Measurements from ENCODE around the gene LYPLAL1. TPM values are rescaled to one million over a fixed set of nuclear protein-coding genes. Genes with fewer than 3 reads are reported as not detected.

Gene LYPLAL1
- total RNA-seq, 1 experiment from 2014 or later, result 40.0 TPM

DNA sequence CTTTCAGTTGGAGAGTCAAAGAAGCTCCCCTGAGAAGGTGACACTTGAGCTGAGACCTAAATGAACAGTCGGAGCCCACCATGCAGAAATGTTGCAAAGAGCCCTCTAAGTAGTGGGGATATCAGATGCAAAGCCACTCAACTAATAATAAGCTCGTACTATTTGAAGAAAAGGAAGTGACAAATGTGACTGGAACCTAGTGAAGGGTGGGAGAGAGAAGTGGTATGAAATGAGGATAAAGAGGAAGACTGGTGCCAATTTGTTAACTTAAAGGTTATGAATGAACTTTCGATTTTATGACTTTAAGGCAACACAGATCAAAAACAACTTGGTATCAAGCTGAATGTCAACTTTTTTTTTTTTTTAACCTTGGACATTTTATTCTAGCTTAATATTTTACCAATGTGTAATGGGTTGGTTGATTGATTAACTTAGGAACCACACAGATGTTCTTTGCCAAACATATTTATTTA lies 14.7 kb downstream of the LYPLAL1 start:
- Histone ChIP-seq H3K27me3 (ENCODE audit: insufficient read depth, low read length) (no peaks in the 10 kb centered on the region), H3K79me2 (ENCODE audit: insufficient read depth, low read length) (peaks cover 84% of the 10 kb centered on the region), H3K4me3 (replicated peaks in 1 of 2; ENCODE audit: low read depth in 1 of 2, low read length in 2 of 2) (no peak overlapping the region), H3K4me2 (ENCODE audit: low read length) (no peak overlapping the region), H3K9me3 (ENCODE audit: control insufficient read depth in 1 of 2, insufficient read depth in 1 of 2, low read depth in 1 of 2, low read length in 2 of 2) (no peaks in the 10 kb centered on the region), H3K4me1 (ENCODE audit: control insufficient read depth in 1 of 2, insufficient read depth in 2 of 2, low read length in 2 of 2) (no peaks in the 10 kb centered on the region), H3K9ac (ENCODE audit: low read length) (no peak overlapping the region), H3K36me3 (ENCODE audit: control insufficient read depth in 1 of 2, insufficient read depth in 2 of 2, low read length in 2 of 2) (no peaks in the 10 kb centered on the region), H3K27ac (ENCODE audit: low read depth, low read length) (no peak overlapping the region), H4K20me1 (ENCODE audit: insufficient read depth) (peaks cover 7% of the 10 kb centered on the region; the same call in 1 of the 2 replicates), H3K9me2 (ENCODE audit: insufficient read depth) (no peaks in the 10 kb centered on the region), H2AFZ (ENCODE audit: low read depth, low read length, poor library complexity, severe bottlenecking) (no peak overlapping the region)
- CTCF ChIA-PET, result no interaction called here
- DNase-seq (ENCODE audit: low read depth, low spot score) (no peak), ATAC-seq (no peak)
- POLR2A ChIA-PET, result no interaction called here
- no TSS peak for BruUV-seq (replicated peaks)
- RAD21 ChIA-PET (ENCODE audit: low non-redundant PET in 1 of 2, low total read pairs in 2 of 2, uncharacterized antibody in 2 of 2, unreplicated experiment in 2 of 2), result no interaction called here
- TF ChIP-seq CEBPB (IDR thresholded peaks at IDR 0.05; ENCODE audit: low read depth), result no peak
- TF ChIP-seq ZNF274 (IDR thresholded peaks at IDR 0.05; ENCODE audit: low read depth, low read length), result no peak
- TF ChIP-seq EZH2phosphoT487 (IDR thresholded peaks at IDR 0.05; ENCODE audit: borderline replicate concordance), result no peak
- TF ChIP-seq POLR2AphosphoS5 (IDR thresholded peaks at IDR 0.05; ENCODE audit: low read depth, low read length), result no peak
- TF ChIP-seq, protein P1, sequence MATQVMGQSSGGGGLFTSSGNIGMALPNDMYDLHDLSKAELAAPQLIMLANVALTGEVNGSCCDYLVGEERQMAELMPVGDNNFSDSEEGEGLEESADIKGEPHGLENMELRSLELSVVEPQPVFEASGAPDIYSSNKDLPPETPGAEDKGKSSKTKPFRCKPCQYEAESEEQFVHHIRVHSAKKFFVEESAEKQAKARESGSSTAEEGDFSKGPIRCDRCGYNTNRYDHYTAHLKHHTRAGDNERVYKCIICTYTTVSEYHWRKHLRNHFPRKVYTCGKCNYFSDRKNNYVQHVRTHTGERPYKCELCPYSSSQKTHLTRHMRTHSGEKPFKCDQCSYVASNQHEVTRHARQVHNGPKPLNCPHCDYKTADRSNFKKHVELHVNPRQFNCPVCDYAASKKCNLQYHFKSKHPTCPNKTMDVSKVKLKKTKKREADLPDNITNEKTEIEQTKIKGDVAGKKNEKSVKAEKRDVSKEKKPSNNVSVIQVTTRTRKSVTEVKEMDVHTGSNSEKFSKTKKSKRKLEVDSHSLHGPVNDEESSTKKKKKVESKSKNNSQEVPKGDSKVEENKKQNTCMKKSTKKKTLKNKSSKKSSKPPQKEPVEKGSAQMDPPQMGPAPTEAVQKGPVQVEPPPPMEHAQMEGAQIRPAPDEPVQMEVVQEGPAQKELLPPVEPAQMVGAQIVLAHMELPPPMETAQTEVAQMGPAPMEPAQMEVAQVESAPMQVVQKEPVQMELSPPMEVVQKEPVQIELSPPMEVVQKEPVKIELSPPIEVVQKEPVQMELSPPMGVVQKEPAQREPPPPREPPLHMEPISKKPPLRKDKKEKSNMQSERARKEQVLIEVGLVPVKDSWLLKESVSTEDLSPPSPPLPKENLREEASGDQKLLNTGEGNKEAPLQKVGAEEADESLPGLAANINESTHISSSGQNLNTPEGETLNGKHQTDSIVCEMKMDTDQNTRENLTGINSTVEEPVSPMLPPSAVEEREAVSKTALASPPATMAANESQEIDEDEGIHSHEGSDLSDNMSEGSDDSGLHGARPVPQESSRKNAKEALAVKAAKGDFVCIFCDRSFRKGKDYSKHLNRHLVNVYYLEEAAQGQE (IDR thresholded peaks at IDR 0.05; ENCODE audit: low read depth), result no peak
- no peak for TF ChIP-seq TCF7L2 (IDR thresholded peaks at IDR 0.05; ENCODE audit: borderline replicate concordance, extremely low read depth, insufficient read depth, insufficient read length)
- TF ChIP-seq POLR2A (IDR thresholded peaks at IDR 0.05; ENCODE audit: borderline replicate concordance, extremely low read depth, insufficient read depth, insufficient read length), result no peak
- no peak for TF ChIP-seq RAD21 (IDR thresholded peaks at IDR 0.05; ENCODE audit: low read depth)
- TF ChIP-seq ZFX (IDR thresholded peaks at IDR 0.05), result no peak
- no peak for TF ChIP-seq EZH2 (IDR thresholded peaks at IDR 0.05)
- TF ChIP-seq, protein P2, sequence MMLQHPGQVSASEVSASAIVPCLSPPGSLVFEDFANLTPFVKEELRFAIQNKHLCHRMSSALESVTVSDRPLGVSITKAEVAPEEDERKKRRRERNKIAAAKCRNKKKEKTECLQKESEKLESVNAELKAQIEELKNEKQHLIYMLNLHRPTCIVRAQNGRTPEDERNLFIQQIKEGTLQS (IDR thresholded peaks at IDR 0.05), result no peak
- no peak for TF ChIP-seq YY1 (IDR thresholded peaks at IDR 0.05; ENCODE audit: extremely low read depth, insufficient replicate concordance, low read depth, low read length)
- no peak for TF ChIP-seq CBX3 (IDR thresholded peaks at IDR 0.05; ENCODE audit: low read depth)
- no peak for TF ChIP-seq SP1 (IDR thresholded peaks at IDR 0.05; ENCODE audit: low read depth)
- no peak for TF ChIP-seq ELF1 (IDR thresholded peaks at IDR 0.05; ENCODE audit: borderline replicate concordance, low read depth)
- TF ChIP-seq, protein P3, sequence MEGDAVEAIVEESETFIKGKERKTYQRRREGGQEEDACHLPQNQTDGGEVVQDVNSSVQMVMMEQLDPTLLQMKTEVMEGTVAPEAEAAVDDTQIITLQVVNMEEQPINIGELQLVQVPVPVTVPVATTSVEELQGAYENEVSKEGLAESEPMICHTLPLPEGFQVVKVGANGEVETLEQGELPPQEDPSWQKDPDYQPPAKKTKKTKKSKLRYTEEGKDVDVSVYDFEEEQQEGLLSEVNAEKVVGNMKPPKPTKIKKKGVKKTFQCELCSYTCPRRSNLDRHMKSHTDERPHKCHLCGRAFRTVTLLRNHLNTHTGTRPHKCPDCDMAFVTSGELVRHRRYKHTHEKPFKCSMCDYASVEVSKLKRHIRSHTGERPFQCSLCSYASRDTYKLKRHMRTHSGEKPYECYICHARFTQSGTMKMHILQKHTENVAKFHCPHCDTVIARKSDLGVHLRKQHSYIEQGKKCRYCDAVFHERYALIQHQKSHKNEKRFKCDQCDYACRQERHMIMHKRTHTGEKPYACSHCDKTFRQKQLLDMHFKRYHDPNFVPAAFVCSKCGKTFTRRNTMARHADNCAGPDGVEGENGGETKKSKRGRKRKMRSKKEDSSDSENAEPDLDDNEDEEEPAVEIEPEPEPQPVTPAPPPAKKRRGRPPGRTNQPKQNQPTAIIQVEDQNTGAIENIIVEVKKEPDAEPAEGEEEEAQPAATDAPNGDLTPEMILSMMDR (IDR thresholded peaks at IDR 0.05 in 2 of 3, conservative IDR thresholded peaks at IDR 0.05 in 1 of 3; ENCODE audit: borderline replicate concordance in 1 of 3, insufficient read depth in 1 of 3, low read depth in 2 of 3, low read length in 2 of 3), result no peak
- TF ChIP-seq EGR1 (IDR thresholded peaks at IDR 0.05; ENCODE audit: low read depth), result no peak
- TF ChIP-seq FOSL1 (IDR thresholded peaks at IDR 0.05; ENCODE audit: low read depth), result no peak
- TF ChIP-seq, protein P4, sequence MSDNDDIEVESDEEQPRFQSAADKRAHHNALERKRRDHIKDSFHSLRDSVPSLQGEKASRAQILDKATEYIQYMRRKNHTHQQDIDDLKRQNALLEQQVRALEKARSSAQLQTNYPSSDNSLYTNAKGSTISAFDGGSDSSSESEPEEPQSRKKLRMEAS (IDR thresholded peaks at IDR 0.05), result no peak
- TF ChIP-seq SRF (IDR thresholded peaks at IDR 0.05; ENCODE audit: low read depth), result no peak
- intact Hi-C loops (cut with micrococcal nuclease), result loop anchor here (10.0 kb wide), 1 partner anchor 854 kb away; no protein-coding TSS in a partner anchor
